GM21447 (cell line): Measurements from ENCODE around the gene DPY19L1.
"Not testable (repeated sequence)": the region's sequence is repeated elsewhere in the genome, so short reads cannot be mapped to it uniquely, and the experiment has no call there.

Experiments used
- ATAC-seq: cut with Tn5 transposase; IDR thresholded peaks from one replicate; pipeline ENCODE4 v1.9.1; 2021; ENCODE audit not compliant: unreplicated experiment

The DPY19L1 gene

GRCh38 chr7:35035511-35035961 is 1.7 kb downstream of the DPY19L1 start:
- no peak for ATAC-seq

- ATAC-seq = no peak
Measured at GRCh38 chr7:35032166-35032565, 5.1 kb downstream of the DPY19L1 start.

- ATAC-seq = no peak
Measured at GRCh38 chr7:35030848-35031247, 6.4 kb downstream of the DPY19L1 start.

GRCh38 chr7:35029311-35029710 is 8.0 kb downstream of the DPY19L1 start:
- ATAC-seq = no peak

- ATAC-seq = no peak
Measured at GRCh38 chr7:35026150-35026549, 11.1 kb downstream of the DPY19L1 start.

GRCh38 chr7:35025369-35025870 is 11.9 kb downstream of the DPY19L1 start:
- ATAC-seq = no peak

GRCh38 chr7:35024298-35024697 is 13.0 kb downstream of the DPY19L1 start:
- ATAC-seq = no peak

- no peak for ATAC-seq
Measured at GRCh38 chr7:35022725-35023124, 14.6 kb downstream of the DPY19L1 start.

- ATAC-seq = no peak
Measured at GRCh38 chr7:35021445-35021844, 15.8 kb downstream of the DPY19L1 start.

GRCh38 chr7:35019801-35020200 is 17.5 kb downstream of the DPY19L1 start:
- no peak for ATAC-seq

GRCh38 chr7:35019179-35019729 is 18.0 kb downstream of the DPY19L1 start:
- ATAC-seq = no peak

GRCh38 chr7:35015346-35015859 is 21.9 kb downstream of the DPY19L1 start:
- no peak for ATAC-seq

- ATAC-seq = no peak
Measured at GRCh38 chr7:35012160-35012559, 25.1 kb downstream of the DPY19L1 start.

GRCh38 chr7:35011085-35011484 is 26.2 kb downstream of the DPY19L1 start:
- ATAC-seq = no peak

- no peak for ATAC-seq
Measured at GRCh38 chr7:35007768-35008167, 29.5 kb downstream of the DPY19L1 start.

- ATAC-seq = no peak
Measured at GRCh38 chr7:35004531-35005095, 32.7 kb downstream of the DPY19L1 start.

- ATAC-seq = no peak
Measured at GRCh38 chr7:35003679-35004303, 33.5 kb downstream of the DPY19L1 start.

- not testable (repeated sequence) for ATAC-seq
Measured at GRCh38 chr7:35003177-35003650, 34.1 kb downstream of the DPY19L1 start.

GRCh38 chr7:34998335-34998734 is 39.0 kb downstream of the DPY19L1 start:
- not testable (repeated sequence) for ATAC-seq

GRCh38 chr7:34996423-34997090 is 40.7 kb downstream of the DPY19L1 start:
- ATAC-seq = not testable (repeated sequence)

GRCh38 chr7:34995757-34996156 is 41.5 kb downstream of the DPY19L1 start:
- ATAC-seq = no peak
